ENCODE results near the gene EZH1.
A peak's percentile ranks its signal among the peaks of the same experiment; 100 is the strongest.

Gene EZH1

DNA sequence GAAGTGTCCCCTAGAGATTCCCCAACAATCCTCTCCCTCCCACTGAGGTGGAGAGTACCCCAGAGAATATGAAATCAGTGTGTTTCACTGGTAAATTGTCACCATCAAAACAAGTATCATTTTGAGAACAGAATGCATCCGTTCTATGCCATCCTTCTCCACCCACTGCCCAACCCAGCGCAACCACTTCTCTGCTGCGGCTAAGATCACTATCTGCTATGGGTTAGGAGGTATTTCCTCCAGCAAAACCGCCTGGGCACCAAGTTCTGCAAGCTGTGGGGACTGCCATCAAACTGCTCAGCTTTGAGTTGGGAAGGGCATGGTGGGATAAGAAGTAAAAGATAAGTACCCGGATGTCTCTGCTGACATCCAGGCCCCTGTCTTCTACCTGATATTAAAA lies 38.1 kb downstream of the EZH1 start:
- DNase-seq, result peak; percentile 68

DNA sequence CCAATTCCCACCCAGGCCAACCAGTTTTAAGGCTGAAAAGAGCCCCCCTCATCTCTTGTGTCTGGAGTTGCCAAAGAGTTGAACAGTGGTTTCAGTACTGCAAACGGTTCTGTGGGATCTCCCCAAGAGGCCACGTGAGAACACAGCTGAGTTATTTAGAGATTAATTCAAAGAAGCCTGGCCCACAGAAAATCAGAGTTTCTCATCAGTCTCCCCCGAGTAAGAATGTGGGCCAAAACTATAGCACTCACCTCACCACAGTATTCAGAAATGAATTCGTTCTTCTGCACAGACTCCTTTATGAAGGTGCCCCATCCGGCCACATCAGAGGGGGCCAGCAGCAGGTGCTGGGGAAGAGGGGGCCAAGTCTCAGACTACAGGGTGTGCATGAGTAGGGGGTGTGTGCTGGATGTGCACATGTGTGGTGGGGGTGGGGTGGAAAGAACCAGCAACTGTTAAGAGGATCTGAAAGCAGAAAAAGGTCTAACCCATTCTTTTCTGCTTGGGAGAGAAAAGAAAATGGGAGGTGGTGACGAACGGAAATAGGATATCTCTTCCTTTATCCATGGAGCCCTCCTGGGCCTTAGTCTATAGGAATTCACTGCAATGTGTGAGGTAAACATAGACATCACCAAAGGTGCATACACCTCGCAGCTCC lies 39.9 kb downstream of the EZH1 start:
- DNase-seq, result peak; percentile 59

DNA sequence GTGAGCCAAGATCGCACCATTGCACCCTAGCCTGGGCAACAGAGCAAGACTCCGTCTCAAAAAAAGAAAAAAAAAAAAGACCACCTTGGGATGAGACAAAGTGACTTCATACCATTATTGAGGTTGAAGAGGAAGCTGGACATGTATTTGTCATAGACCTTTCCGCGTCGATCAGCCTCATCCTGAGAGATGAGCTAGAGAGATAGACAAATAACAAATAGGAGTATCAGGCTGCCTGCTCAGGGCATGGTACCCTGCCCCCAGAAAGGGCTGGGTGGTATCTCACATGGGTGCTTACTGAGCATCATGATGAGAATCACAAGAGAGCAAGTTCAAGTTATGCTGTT lies 40.4 kb downstream of the EZH1 start:
- no peak for DNase-seq

DNA sequence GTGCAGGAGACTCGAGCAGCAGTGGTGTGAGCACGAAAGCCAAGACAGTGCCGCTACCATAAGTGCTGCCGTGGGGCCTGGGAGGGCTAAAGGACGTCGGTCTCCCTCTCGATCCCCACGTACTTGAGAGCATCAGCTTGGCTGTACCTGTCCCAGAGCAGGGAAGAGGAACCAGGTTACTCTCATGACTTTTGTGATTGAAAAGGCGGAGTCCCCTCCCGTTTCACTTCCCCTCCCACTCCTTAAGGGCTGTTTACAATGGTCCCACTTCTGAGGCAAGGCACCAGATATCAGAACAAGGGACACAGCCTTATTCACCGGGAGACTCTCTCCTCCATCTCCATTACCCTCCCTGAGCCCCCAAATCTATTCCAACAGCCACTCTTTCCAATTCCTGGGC lies 42.4 kb downstream of the EZH1 start:
- DNase-seq, result no peak

DNA sequence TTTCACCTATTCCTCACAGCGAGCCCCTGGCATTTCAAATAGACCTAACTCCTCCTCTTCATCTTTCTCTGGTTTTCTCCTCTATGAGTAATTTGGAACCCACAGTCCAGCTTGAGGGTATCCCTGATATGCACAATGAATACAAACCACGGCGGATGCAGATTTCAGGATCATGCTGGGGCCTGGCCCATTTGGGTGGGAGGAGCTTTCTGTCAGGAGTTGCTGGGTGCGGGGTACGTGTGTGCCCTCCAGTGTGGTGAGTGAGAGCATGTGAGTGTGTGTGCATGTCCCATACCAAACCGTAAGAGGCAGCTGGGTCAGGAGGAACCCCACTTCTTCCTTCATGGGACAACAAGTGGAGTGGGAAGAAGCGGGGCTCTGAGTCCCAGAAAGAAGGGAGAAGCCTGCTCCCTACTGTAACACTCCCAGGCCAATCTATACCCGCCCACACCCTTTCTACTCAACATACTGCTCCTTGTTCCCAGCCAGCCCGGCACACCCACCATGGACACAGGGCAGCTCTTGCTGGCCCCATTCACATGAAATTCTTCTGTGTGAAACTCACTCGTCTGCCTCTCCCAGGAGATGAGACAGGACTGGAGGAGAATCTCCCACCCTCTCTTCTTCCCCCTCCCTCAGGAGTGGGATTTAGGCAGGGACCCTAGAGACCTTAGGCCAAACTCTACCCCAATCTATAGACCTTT lies 44.1 kb downstream of the EZH1 start:
- no peak for DNase-seq

GRCh38 chr17:42699415-42699740 lies 45.5 kb downstream of the EZH1 start:
- no peak for DNase-seq

DNA sequence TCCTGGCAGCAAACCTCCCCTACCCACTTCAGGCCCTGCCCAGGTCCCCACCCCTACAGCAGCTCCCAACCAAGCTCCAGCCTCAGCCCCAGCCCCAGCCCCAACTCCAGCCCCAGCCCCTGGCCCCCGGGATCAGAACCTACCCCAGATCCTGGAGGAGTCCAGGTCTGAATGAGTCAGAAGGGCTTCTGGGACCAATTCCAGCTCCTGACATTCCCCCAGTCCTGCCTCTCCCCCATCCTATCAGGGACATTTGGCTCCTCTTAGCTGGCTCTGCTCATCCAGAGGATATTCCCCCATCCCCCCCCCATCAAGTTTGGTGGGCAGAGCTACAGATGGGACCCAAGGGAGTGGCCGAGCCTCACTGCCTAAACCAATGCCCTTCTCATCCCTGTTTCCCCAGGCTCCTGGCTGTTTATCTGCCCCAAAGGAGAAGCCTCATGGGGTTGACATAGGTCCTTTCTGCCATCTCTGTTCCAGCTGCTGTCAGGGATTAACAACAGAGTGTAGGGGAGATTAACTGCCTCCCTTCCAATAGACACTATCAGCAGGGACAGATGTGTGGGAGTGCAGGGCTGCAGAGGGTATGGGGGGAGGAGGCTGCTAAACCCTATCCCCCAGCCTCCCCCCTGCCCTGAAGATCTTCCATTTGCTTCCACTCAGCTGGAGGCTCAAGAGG lies 46.0 kb downstream of the EZH1 start:
- no peak for DNase-seq

DNA sequence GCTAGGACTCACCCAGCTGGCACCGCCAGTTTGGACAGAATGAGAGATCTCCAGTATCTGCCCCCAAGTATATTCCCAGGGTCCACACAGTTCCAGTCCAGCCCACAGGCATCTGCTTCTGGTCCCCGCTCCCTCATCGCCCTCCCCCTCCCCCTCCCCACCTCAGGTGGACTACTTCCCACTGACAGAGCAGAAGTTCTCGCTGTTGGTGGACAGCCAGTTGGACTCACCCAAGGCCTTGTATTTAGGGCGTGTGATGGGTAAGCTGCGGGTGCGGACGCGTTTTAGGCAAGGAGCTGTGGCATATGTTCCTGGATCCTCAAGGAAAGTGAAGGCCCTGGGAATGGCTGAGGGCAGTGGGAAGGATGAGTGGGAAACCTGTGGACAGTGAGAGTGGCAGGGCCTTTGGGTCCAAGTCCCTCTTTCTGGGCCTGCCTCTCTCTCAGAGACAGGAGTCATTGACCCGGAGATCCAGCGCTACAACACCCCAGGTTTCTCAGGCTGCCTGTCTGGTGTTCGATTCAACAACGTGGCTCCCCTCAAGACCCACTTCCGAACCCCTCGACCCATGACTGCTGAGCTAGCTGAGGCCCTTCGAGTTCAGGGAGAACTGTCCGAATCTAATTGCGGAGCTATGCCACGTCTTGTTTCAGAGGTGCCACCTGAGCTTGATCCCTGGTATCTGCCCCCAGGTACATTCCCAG lies 47.6 kb downstream of the EZH1 start:
- DNase-seq, result no peak

DNA sequence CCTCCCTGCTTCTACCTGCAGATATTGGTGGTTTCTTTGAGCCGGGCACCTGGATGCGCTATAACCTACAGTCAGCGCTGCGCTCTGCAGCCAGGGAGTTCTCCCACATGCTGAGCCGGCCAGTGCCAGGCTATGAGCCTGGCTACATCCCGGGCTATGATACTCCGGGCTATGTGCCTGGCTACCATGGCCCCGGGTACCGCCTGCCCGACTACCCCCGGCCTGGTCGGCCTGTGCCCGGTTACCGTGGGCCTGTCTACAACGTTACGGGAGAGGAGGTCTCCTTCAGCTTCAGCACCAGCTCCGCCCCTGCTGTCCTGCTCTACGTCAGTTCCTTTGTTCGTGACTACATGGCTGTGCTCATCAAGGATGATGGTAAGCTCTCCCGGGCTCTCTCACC lies 49.3 kb downstream of the EZH1 start:
- DNase-seq, result no peak

GRCh38 chr17:42694524-42694923 lies 50.3 kb downstream of the EZH1 start:
- no peak for DNase-seq

- no peak for DNase-seq
Observed at GRCh38 chr17:42692489-42692888, 52.4 kb downstream of the EZH1 start.

- no peak for DNase-seq
Observed at GRCh38 chr17:42691021-42691545, 53.8 kb downstream of the EZH1 start.

DNA sequence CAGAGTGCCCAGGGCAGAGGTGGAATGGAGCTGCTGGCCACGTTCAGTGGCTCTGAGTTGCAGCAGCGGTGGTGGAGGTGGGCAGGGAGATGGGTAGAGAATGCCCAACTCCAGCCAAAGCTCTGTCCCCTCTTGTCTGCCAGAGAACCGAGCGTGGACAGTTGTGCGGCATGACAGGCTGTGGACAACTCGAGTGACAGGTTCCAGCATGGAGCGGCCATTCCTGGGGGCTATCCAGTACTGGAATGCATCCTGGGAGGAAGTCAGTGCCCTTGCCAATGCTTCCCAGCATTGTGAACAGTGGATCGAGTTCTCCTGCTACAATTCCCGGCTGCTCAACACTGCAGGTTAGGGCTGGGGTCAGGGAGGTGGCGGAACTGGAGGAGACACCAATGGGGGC lies 54.2 kb downstream of the EZH1 start:
- no peak for DNase-seq

DNA sequence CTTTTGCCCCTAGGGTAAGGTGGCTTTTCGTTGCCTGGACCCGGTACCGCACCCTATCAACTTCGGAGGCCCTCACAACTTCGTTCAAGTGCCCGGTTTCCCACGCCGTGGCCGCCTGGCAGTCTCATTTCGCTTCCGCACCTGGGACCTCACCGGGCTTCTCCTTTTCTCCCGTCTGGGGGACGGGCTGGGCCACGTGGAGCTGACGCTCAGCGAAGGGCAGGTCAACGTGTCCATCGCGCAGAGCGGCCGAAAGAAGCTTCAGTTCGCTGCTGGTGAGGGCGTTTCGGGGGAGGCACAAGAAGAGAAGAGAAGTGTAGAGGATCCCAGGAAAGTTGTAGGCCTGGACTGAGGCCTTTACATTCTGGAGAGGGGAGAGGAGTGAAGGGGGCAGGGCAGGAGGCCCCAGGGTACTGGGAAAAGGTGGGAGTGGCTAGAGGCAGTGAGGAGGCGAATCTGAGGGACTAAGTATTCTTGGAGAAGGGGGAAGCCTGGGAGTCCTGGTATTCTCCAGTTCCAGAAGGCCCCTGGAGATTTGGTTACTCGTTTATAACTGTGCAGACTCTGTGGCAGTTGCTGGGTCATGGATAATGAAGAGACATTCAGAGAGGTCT lies 57.0 kb downstream of the EZH1 start:
- DNase-seq, result no peak

- no peak for DNase-seq
Observed at GRCh38 chr17:42686520-42687128, 58.2 kb downstream of the EZH1 start.

GRCh38 chr17:42685831-42686230 lies 59.0 kb downstream of the EZH1 start:
- no peak for DNase-seq

DNA sequence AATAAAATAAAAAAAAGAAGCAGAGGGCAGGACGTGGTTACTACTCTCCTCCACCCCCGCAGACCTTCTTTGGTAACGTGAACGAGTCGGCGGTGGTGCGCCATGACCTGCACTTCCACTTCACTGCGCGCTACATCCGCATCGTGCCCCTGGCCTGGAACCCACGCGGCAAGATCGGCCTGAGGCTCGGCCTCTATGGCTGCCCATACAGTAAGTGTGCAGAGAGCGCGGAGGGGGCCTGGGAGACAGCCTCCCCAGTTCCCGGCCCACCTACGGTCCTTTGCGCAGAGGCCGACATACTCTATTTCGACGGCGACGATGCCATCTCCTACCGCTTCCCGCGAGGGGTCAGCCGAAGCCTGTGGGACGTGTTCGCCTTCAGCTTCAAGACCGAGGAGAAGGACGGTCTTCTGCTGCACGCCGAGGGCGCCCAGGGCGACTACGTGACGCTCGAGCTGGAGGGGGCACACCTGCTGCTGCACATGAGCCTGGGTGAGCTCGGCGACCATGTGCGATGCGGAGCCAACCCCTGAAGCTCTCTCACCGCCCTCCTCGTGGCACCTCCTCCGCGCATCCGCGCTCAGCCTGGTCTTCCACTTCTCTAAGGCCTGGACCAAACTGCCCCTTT lies 59.8 kb downstream of the EZH1 start:
- no peak for DNase-seq

DNA sequence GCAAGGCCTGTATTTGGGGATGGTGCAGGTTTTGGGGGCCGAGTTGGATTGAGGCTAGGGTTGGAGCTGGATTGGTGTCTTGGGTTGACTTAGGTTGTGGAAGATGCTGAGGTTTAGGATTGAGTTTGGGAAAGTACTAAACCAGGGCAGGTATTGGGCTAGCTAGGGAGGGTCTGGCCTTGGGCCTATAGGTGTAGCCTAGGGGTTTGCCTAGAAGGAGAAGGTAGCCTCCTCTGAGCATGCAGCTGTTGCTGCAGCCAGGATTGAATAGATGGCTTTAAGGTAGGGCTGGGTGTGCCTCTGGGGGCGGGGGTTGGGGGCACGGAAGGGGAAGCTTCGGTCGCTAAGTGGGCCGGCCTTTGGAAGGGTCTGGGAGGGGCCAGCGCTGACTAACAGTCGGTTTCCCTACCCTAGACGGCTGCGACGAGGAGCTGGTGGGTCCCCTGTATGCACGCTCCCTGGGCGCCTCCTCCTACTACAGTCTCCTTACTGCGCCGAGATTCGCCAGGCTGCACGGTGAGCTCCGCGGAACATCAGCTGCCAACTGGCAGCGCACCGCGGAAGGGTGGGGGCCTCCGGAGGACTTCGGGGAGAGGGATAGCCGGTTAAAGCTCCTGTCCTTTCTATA lies 61.3 kb downstream of the EZH1 start:
- DNase-seq, result no peak

GRCh38 chr17:42682722-42683403 lies 62.0 kb downstream of the EZH1 start:
- DNase-seq, result peak; percentile 50

DNA sequence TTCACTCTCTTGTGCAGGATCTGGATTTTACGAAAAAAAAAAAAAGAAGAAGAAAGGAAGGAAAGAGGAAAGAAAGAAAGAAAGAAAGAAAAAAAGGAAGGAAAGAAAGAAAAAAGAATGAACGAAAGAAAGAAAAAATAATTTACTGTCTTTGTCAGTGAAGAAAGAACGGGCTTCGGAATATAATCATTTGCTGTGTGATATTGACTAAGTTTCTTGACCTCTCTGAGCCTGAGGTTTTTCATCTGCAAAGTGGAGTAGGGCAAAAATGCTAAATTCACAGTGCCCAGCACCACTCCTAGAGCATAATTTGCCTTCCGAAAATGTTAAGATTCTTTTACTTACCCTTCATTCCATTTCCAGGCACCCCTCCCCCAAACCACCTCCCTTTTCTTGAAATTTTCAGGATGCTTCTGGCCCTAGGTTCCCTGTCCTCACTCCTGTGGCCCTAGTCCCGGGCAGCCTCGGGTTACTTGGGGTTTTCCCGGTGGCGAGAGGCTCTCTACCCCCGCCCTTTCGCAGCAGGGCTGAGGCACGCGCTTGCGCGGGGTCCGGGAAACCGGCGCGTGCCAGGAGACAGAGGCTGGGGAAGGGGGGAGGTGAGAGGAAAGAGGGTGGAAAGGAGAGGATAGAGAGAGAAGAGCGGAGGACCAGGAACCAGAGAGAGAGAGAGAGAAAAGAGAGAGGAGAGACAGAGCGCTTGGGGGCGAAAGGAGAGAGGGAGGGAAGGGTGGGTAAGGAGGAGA lies 62.7 kb downstream of the EZH1 start, which contains the start of gene CNTNAP1:
Gene CNTNAP1 (plus strand): TSS at position 556 of the 746 bp plus-strand sequence. CDS start 299 bp downstream, outside the sequence.
- DNase-seq, result no peak

Measured in activated CD4-positive, alpha-beta T cell treated with anti-CD3 and anti-CD28 coated beads for 48 hours (primary cell).